ENCODE data around the gene TRAF3IP3. TPM values are rescaled to one million over a fixed set of nuclear protein-coding genes. Genes with fewer than 3 reads are reported as not detected.
A peak's percentile ranks its signal among the peaks of the same experiment; 100 is the strongest.

Gene TRAF3IP3
- total RNA-seq, 1 experiment from 2014 or later = not detected

DNA sequence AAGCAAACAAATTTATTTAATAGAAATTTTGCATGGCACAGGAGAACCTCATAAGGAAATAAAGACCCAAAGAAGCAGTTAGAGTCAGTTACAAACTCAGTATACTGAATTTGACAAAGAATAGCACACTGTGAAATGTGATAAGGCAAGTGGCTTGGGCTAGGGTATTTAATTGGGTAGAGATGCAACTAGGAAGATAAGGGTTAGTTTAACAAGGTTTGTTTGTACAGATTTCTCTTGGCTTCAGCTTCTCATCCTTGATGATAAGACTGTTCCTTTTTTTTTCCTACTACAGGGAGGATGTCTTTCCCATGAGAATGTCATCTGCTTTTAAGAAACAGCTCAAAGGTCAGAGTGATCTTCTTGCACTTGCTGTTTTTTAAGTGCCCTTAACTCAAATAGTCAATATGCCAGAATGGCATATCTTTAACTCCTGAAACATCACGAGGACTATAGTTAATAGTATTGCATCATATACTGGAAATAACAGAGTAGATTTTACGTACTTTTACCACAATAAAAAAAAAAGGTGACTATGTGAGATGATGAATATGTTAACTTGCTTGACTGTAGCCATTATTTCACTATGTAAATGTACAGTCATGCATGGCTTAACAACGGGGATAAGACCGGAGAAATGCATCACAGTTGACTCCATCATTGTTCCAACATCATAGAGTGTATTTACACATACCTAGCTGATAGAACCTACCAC, 9.2 kb upstream of the TRAF3IP3 start:
- H3K79me2 ChIP-seq (ENCODE audit: low read depth) = no peaks in the 10 kb centered on the region
- H3K27me3 ChIP-seq (ENCODE audit: insufficient read depth, low read depth) = no peaks in the 10 kb centered on the region
- no peaks in the 10 kb centered on the region for H3K9me2 ChIP-seq (ENCODE audit: insufficient read depth)
- ChIA-PET POLR2A (ENCODE audit: unreplicated experiment) (no interaction called here), CTCF (interaction anchor here (1.1 kb wide), 1 partner anchor 159 kb away, joined by 5 read pairs; no protein-coding TSS in a partner anchor)
- H3K36me3 ChIP-seq (ENCODE audit: low read depth) = no peaks in the 10 kb centered on the region
- no peaks in the 10 kb centered on the region; the same call in 1 of the 2 replicates for H3K4me1 ChIP-seq (replicated peaks; ENCODE audit: insufficient read depth)
- no TSS peak for BruUV-seq (replicated peaks)
- intact Hi-C loops (cut with micrococcal nuclease; ENCODE audit: unreplicated experiment) = loop anchor here (1.0 to 5.0 kb wide), 5 partner anchors 53 to 177 kb away; no protein-coding TSS in a partner anchor
- H3F3A ChIP-seq (ENCODE audit: insufficient read depth, low read depth) = peaks cover 6% of the 10 kb centered on the region; the same call in 1 of the 2 replicates
- no peak for DNase-seq
- H4K20me1 ChIP-seq (ENCODE audit: insufficient read depth) = no peaks in the 10 kb centered on the region
- no peak overlapping the region for H3K4me3 ChIP-seq
- H3K4me2 ChIP-seq = no peak overlapping the region
- H3K9me3 ChIP-seq (ENCODE audit: insufficient read depth, low read depth) = no peaks in the 10 kb centered on the region
- H3K27ac ChIP-seq = no peak overlapping the region
- H2AFZ ChIP-seq = no peak overlapping the region
- TF ChIP-seq, protein P1, sequence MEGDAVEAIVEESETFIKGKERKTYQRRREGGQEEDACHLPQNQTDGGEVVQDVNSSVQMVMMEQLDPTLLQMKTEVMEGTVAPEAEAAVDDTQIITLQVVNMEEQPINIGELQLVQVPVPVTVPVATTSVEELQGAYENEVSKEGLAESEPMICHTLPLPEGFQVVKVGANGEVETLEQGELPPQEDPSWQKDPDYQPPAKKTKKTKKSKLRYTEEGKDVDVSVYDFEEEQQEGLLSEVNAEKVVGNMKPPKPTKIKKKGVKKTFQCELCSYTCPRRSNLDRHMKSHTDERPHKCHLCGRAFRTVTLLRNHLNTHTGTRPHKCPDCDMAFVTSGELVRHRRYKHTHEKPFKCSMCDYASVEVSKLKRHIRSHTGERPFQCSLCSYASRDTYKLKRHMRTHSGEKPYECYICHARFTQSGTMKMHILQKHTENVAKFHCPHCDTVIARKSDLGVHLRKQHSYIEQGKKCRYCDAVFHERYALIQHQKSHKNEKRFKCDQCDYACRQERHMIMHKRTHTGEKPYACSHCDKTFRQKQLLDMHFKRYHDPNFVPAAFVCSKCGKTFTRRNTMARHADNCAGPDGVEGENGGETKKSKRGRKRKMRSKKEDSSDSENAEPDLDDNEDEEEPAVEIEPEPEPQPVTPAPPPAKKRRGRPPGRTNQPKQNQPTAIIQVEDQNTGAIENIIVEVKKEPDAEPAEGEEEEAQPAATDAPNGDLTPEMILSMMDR (conservative IDR thresholded peaks at IDR 0.05) = no peak
- no peak for TF ChIP-seq EZH2 (IDR thresholded peaks at IDR 0.05; ENCODE audit: low read depth)

DNA sequence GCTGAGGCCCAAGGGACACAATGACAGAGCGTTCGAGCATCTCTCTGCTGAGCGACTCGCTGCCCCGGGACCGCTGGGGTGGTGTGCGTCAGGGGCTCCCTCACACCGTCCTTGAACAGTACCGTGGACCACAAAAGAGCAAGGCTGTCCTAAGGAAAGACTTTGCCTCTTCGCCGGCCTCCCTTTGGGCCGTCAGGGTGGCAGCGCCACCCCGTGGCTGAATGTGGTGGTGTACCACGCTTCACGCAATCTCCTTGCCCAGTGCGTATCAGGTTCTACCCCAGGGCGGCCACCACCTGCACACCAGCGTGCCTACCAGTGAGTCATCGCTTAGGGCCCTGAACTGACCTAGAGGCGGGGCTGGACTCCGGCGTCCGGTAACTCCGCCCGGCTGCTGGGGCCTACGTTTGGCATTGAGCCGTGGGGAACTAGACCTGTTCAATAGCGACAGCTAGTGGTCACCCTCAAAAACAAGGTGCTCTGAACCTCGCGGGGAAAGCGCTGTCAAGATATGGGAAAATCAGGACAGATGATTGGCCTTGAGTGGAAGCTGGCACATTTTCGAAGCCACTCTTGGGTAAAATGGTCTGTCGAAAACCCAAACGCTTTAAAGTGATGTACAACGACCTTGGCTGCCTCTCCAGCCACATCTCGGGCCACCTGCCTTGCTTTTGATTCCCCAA, 8.1 kb upstream of the TRAF3IP3 start:
- no peaks in the 10 kb centered on the region for H3K9me3 ChIP-seq (ENCODE audit: insufficient read depth, low read depth)
- no peaks in the 10 kb centered on the region for H3K36me3 ChIP-seq (ENCODE audit: low read depth)
- no peaks in the 10 kb centered on the region for H4K20me1 ChIP-seq (ENCODE audit: insufficient read depth)
- H3K4me1 ChIP-seq (replicated peaks; ENCODE audit: insufficient read depth) = no peaks in the 10 kb centered on the region; the same call in 1 of the 2 replicates
- peak; percentile 95 to 97 for DNase-seq
- ChIA-PET POLR2A (ENCODE audit: unreplicated experiment) (no interaction called here), CTCF (interaction anchor here (1.5 kb wide), 1 partner anchor 16 kb away, joined by 4 read pairs; no protein-coding TSS in a partner anchor)
- BruUV-seq (replicated peaks) = no TSS peak
- H3K79me2 ChIP-seq (ENCODE audit: low read depth) = no peaks in the 10 kb centered on the region
- no peak overlapping the region for H3K27ac ChIP-seq
- no peaks in the 10 kb centered on the region for H3K9me2 ChIP-seq (ENCODE audit: insufficient read depth)
- peak overlapping the region; percentile 63; the same call in 1 of the 2 replicates for H2AFZ ChIP-seq
- no peak overlapping the region for H3K4me3 ChIP-seq
- H3K4me2 ChIP-seq = peak overlapping the region; percentile 53
- TF ChIP-seq, protein P1 (conservative IDR thresholded peaks at IDR 0.05) = peak; percentile 94
- no peak for TF ChIP-seq EZH2 (IDR thresholded peaks at IDR 0.05; ENCODE audit: low read depth)
- peaks cover 6% of the 10 kb centered on the region; the same call in 1 of the 2 replicates for H3F3A ChIP-seq (ENCODE audit: insufficient read depth, low read depth)
- intact Hi-C loops (cut with micrococcal nuclease; ENCODE audit: unreplicated experiment) = loop anchor here (1.0 to 5.0 kb wide), 5 partner anchors 54 to 178 kb away; no protein-coding TSS in a partner anchor
- H3K27me3 ChIP-seq (ENCODE audit: insufficient read depth, low read depth) = no peaks in the 10 kb centered on the region

DNA sequence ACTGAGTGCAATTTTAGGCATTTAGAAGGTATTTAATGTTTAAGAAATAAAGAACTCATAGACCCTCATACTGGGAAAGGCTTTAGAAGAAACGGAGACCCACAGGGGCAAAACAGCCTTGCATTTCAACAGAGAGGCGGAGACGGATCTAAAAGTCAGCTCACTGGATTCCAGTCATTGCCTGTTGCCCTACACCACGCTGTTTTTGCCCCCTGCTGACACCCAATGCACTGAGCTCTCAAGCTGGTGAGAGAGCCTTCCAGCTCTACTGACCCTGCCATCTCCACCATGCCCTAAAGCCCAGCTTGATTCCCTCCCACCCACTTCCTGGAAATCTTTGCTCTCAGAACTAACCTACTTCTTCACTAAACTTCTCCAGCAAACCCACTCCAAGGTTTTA, 7.2 kb upstream of the TRAF3IP3 start:
- Histone ChIP-seq H3K9me3 (ENCODE audit: insufficient read depth, low read depth) (no peaks in the 10 kb centered on the region), H3K4me1 (replicated peaks; ENCODE audit: insufficient read depth) (no peaks in the 10 kb centered on the region; the same call in 1 of the 2 replicates), H3K9me2 (ENCODE audit: insufficient read depth) (no peaks in the 10 kb centered on the region), H3K27ac (no peak overlapping the region), H3K4me2 (peak overlapping the region; percentile 53; the same call in 1 of the 2 replicates), H4K20me1 (ENCODE audit: insufficient read depth) (no peaks in the 10 kb centered on the region), H3K79me2 (ENCODE audit: low read depth) (no peaks in the 10 kb centered on the region), H3K36me3 (ENCODE audit: low read depth) (no peaks in the 10 kb centered on the region), H3K4me3 (no peak overlapping the region), H3K27me3 (ENCODE audit: insufficient read depth, low read depth) (no peaks in the 10 kb centered on the region), H2AFZ (no peak overlapping the region), H3F3A (ENCODE audit: insufficient read depth, low read depth) (peaks cover 6% of the 10 kb centered on the region; the same call in 1 of the 2 replicates)
- intact Hi-C loops (cut with micrococcal nuclease; ENCODE audit: unreplicated experiment) = loop anchor here (5.0 kb wide), 1 partner anchor 74 kb away; no protein-coding TSS in a partner anchor
- no peak for TF ChIP-seq EZH2 (IDR thresholded peaks at IDR 0.05; ENCODE audit: low read depth)
- TF ChIP-seq, protein P1 (conservative IDR thresholded peaks at IDR 0.05) = no peak
- DNase-seq = no peak
- ChIA-PET CTCF (interaction anchor here (0.6 to 1.5 kb wide), 3 partner anchors 15 to 171 kb away, joined by 3 to 4 read pairs (median 3); no protein-coding TSS in a partner anchor), POLR2A (ENCODE audit: unreplicated experiment) (no interaction called here)
- no TSS peak for BruUV-seq (replicated peaks)
